K562 treated with DMSO at 1 percent for 12 hours (cell line): ENCODE results near the gene YWHAB. TPM values are rescaled to one million over a fixed set of nuclear protein-coding genes. Genes with fewer than 3 reads are reported as not detected.

ENCODE experiments used
- total RNA-seq: library from RNA; unstranded; fragments of 300-600 nt; gene quantifications from 2 replicates; pipeline ENCODE4 v1.2.3, GENCODE V29; 2022; ENCODE audit not compliant: insufficient read depth

YWHAB gene
- total RNA-seq, result 76.6 and 119 TPM in 2 replicates

GRCh38 chr20:44885392-44886265, at the start of gene YWHAB:
TSS of gene YWHAB (plus strand) at chr20:44885705. CDS start at chr20:44901534, 15,829 bp downstream.

DNA sequence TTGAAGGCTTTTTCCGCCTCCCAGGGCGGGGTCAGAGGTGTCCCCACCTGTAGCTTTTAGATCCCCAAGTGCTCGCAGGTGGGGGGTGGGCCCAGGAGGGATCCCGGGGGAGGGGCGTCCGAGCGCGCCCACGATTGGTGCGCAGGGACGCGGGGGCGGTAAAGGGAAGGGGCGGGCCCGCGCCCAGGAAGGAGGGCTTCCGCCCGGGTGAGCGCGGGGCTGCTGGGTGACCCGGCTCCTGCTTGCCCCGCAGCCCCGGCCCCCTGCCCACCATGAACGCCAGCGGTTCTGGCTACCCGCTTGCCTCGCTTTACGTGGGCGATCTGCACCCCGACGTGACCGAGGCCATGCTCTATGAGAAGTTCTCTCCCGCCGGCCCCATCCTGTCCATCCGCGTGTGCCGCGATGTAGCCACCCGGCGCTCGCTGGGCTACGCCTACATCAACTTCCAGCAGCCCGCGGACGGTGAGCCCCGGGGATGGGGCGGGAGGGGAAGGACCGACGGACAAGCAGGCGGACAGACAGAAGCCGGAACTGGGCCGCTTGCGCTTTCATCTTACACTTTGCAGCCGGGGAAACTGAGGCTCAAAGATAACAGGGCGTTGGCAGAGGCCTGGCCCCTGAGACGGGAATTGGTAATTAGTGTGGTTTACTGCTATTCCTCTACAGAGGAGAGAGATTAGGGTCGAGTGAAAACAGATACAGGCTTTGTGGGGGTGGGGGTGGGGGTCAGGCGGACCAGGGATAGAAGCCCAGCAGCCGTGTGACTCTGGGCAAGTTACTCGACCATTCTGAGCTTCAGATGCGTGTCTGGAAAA, 24.6 kb downstream of the YWHAB start, which contains the start of gene PABPC1L:
Gene PABPC1L (plus strand): TSS at position 189 of the 818 bp plus-strand sequence. CDS start 84 bp downstream, at position 273.

Other genes starting within 250 kb of the YWHAB start
- gene ADA, start 234.0 kb upstream of the YWHAB start, total RNA-seq, result 2.1 and 4.1 TPM in 2 replicates
- not detected in 2 replicates for gene CCN5, start 170.3 kb upstream of the YWHAB start, total RNA-seq
- 0.31 TPM in 1 of 2 replicates, not detected in the other for gene KCNK15, start 139.8 kb upstream of the YWHAB start, total RNA-seq
- not detected in 2 replicates for gene RIMS4, start 75.2 kb upstream of the YWHAB start, total RNA-seq
- 29.2 and 87.0 TPM in 2 replicates for gene PABPC1L, start 24.4 kb downstream of the YWHAB start, total RNA-seq
- 35.7 and 50.1 TPM in 2 replicates for gene TOMM34, start 74.7 kb downstream of the YWHAB start, total RNA-seq
- gene STK4, start 80.8 kb downstream of the YWHAB start, total RNA-seq, result 6.6 and 25.0 TPM in 2 replicates
- gene KCNS1, start 215.4 kb downstream of the YWHAB start, total RNA-seq, result not detected in 2 replicates
- not detected in 2 replicates for gene WFDC5, start 229.5 kb downstream of the YWHAB start, total RNA-seq
- gene WFDC12, start 238.8 kb downstream of the YWHAB start, total RNA-seq, result not detected in 2 replicates